GM12878 (cell line): Measurements from ENCODE around the gene DIP2A. TPM values are rescaled to one million over a fixed set of nuclear protein-coding genes. Genes with fewer than 3 reads are reported as not detected.

Experiments used
- ATAC-seq: fragments of 200-7000 bp; cut with Tn5 transposase; 3 replicates; pipeline ENCODE4 v1.9.1; 2020; ENCODE audit warnings: mild to moderate bottlenecking, moderate library complexity
- BruUV-seq: library from RNA; stranded (reverse); fragments of 400-500 nt; replicated peaks from 2 replicates; lab custom pipeline; 2021; lab: Mats Ljungman, UMichigan
- CTCF ChIA-PET: fragments of 300-600 bp; sonication (Branson Sonifier 250); formaldehyde crosslinking; extraction: SDS; loops from one replicate; lab custom pipeline; 2021; ENCODE audit warnings: inconsistent platforms; lab: Yijun Ruan, JAX
- POLR2A ChIA-PET: fragments of 350-600 bp; formaldehyde crosslinking; extraction: SDS; loops from one replicate; lab custom pipeline; 2021; ENCODE audit warnings: inconsistent platforms; lab: Charles Lee
- RAD21 ChIA-PET: fragments of 300-600 bp; sonication (Branson Sonifier 250); formaldehyde crosslinking; loops from one replicate; lab custom pipeline; 2023; ENCODE audit warnings: antibody characterized with exemption; ENCODE audit not compliant: unreplicated experiment; lab: Charles Lee
- SMC1A ChIA-PET: fragments of 300-600 bp; sonication (Branson Sonifier 250); formaldehyde crosslinking; loops from one replicate; lab custom pipeline; 2023; ENCODE audit not compliant: unreplicated experiment, uncharacterized antibody; lab: Charles Lee
- DNase-seq: peaks from one replicate; pipeline ENCODE4 v3.0.0-alpha.2; 2011; ENCODE audit warnings: low read depth, low spot score
- FAIRE-seq: peaks from 3 replicates; lab custom pipeline; 2011; peaks lifted over from hg19 to GRCh38; lab: Jason Lieb, UNC
- H2AFZ ChIP-seq: 2 replicates; pipeline ENCODE4 v1.6.0; 2011; ENCODE audit warnings: low read depth, low read length, control low read depth; ENCODE audit not compliant: control insufficient read depth
- H3K27ac ChIP-seq: 2 replicates; pipeline ENCODE4 v1.5.1; 2011; ENCODE audit warnings: control low read depth; ENCODE audit not compliant: control insufficient read depth, insufficient read depth
- H3K27me3 ChIP-seq, 2 experiments: replicated peaks in 1 of 2; 2 replicates each; pipeline versions ENCODE4 v1.6.0 to v1.6.1; 2011; ENCODE audit warnings: low read length in 1 of 2; ENCODE audit not compliant: control insufficient read depth in 2 of 2, insufficient read depth in 2 of 2
- H3K36me3 ChIP-seq, 2 experiments: 2 replicates each; pipeline ENCODE4 v1.5.1; 2011; ENCODE audit warnings: low read length in 1 of 2; ENCODE audit not compliant: control insufficient read depth in 2 of 2, insufficient read depth in 2 of 2
- H3K4me1 ChIP-seq: 2 replicates; pipeline ENCODE4 v1.6.1; 2011; ENCODE audit warnings: mild to moderate bottlenecking, low read length, moderate library complexity, mixed read lengths; ENCODE audit not compliant: control insufficient read depth, insufficient read depth
- H3K4me2 ChIP-seq: 2 replicates; pipeline ENCODE4 v1.6.0; 2011; ENCODE audit warnings: control low read depth; ENCODE audit not compliant: control insufficient read depth, insufficient read depth
- H3K4me3 ChIP-seq: fragments of 200-600 bp; sonication (generic); 2 replicates; pipeline ENCODE4 v1.5.1; 2016
- H3K79me2 ChIP-seq: 2 replicates; pipeline ENCODE4 v1.6.0; 2011; ENCODE audit warnings: low read length; ENCODE audit not compliant: control insufficient read depth, insufficient read depth
- H3K9ac ChIP-seq: 2 replicates; pipeline ENCODE4 v1.8.0; 2011; ENCODE audit warnings: low read length, control low read depth, mixed read lengths; ENCODE audit not compliant: control insufficient read depth, insufficient read depth
- H3K9me3 ChIP-seq: replicated peaks from 3 replicates; pipeline ENCODE4 v1.5.1; 2011; ENCODE audit warnings: mild to moderate bottlenecking, low read length; ENCODE audit not compliant: control insufficient read depth, insufficient read depth
- H4K20me1 ChIP-seq: 2 replicates; pipeline ENCODE4 v1.6.0; 2011; ENCODE audit not compliant: control insufficient read depth, insufficient read depth
- ASH2L ChIP-seq: fragments of 300-600, 200-600 bp; sonication (generic); IDR thresholded peaks from 2 replicates; pipeline ENCODE4 v1.6.1; 2017; ENCODE audit warnings: low read depth, mild to moderate bottlenecking, borderline replicate concordance
- BCL3 ChIP-seq: IDR thresholded peaks from 2 replicates; pipeline ENCODE4 v1.6.1; 2011; ENCODE audit warnings: borderline replicate concordance, low read depth, mild to moderate bottlenecking, moderate library complexity, low read length; ENCODE audit not compliant: insufficient read depth, poor library complexity, severe bottlenecking
- CEBPB ChIP-seq, 2 experiments: fragments of 150-350 bp in 1 of 2; IDR thresholded peaks; 2 replicates each; pipeline ENCODE4 v1.6.1; 2012 to 2014; ENCODE audit warnings: low read depth in 2 of 2, low read length in 2 of 2, borderline replicate concordance in 1 of 2, inconsistent platforms in 1 of 2
- CUX1 ChIP-seq: IDR thresholded peaks from 2 replicates; pipeline ENCODE4 v1.6.1; 2012; ENCODE audit warnings: improper control_type of control experiment, low read depth, low read length; ENCODE audit not compliant: insufficient replicate concordance
- HCFC1 ChIP-seq: fragments of 150-350 bp; IDR thresholded peaks from 2 replicates; pipeline ENCODE4 v1.6.1; 2014; ENCODE audit warnings: low read length
- LARP7 ChIP-seq: fragments of 450-650 bp; IDR thresholded peaks from 2 replicates; pipeline ENCODE4 v1.6.1; 2017; ENCODE audit warnings: mild to moderate bottlenecking
- MTA2 ChIP-seq: fragments of 450-650 bp; IDR thresholded peaks from 2 replicates; pipeline ENCODE4 v1.6.1; 2016; ENCODE audit warnings: low read depth, mild to moderate bottlenecking, moderate library complexity
- NFXL1 ChIP-seq: fragments of 450-650 bp; IDR thresholded peaks from 2 replicates; pipeline ENCODE4 v1.6.1; 2017; ENCODE audit warnings: antibody characterized with exemption, mild to moderate bottlenecking, borderline replicate concordance
- NR2C2 ChIP-seq: IDR thresholded peaks from 2 replicates; pipeline ENCODE4 v1.6.1; 2011; ENCODE audit warnings: borderline replicate concordance, low read depth; ENCODE audit not compliant: control insufficient read depth, insufficient read length
- NRF1 ChIP-seq: conservative IDR thresholded peaks from 2 replicates; pipeline ENCODE4 v1.6.1; 2011; ENCODE audit warnings: mild to moderate bottlenecking, low read depth, low read length, improper control_type of control experiment
- PML ChIP-seq: IDR thresholded peaks from 2 replicates; pipeline ENCODE4 v1.6.1; 2012; ENCODE audit warnings: low read length, inconsistent platforms
- RUNX3 ChIP-seq: IDR thresholded peaks from 2 replicates; pipeline ENCODE4 v1.6.1; 2012; ENCODE audit warnings: low read length, inconsistent platforms
- TARDBP ChIP-seq: IDR thresholded peaks from 2 replicates; pipeline ENCODE4 v1.6.1; 2016; ENCODE audit warnings: borderline replicate concordance
- TBL1XR1 ChIP-seq: IDR thresholded peaks from 2 replicates; pipeline ENCODE4 v1.6.1; 2012; ENCODE audit warnings: low read depth, low read length, improper control_type of control experiment
- WGBS: methylation state at CpG from one replicate; pipeline ENCODE4 v1.1.6; 2016; ENCODE audit warnings: low lambda C conversion rate; ENCODE audit not compliant: insufficient replicate concordance, insufficient coverage; ENCODE audit errors: missing lambda C conversion rate; 5-methylcytosine and 5-hydroxymethylcytosine counted together
- in situ Hi-C: fragments of 300-500 bp; cut with MboI; formaldehyde crosslinking; loops from 9 replicates; pipeline ENCODE4 v1.14.3; 2018; ENCODE audit warnings: mixed read lengths
- intact Hi-C: fragments of 100-400 bp; cut with micrococcal nuclease; formaldehyde crosslinking; loops from one replicate; pipeline ENCODE4 v1.14.2; 2022; ENCODE audit not compliant: unreplicated experiment
- polyA plus RNA-seq, 11 experiments: library from polyadenylated mRNA; depleted of rRNA in 4 of 11; unstranded in 6 of 11; stranded (reverse) in 5 of 11; fragments of >200 nt; fragmentation: Nextera tagmentation in 4 of 11; fragmentation: Illumina TruSeq in 1 of 11; extraction: Ambion mirVana in 4 of 11; extraction: Trizol in 1 of 11; gene quantifications; 1 replicate in 1 of 11; 2 replicates in 10 of 11; pipeline versions ENCODE4 v1.2.1 to v1.2.3, GENCODE V29; 2011 to 2016; ENCODE audit warnings: inconsistent platforms in 2 of 11, missing spikeins in 2 of 11, low read depth in 1 of 11
- total RNA-seq, 4 experiments: library from RNA; depleted of rRNA in 3 of 4; stranded (reverse); fragments of >200 nt in 3 of 4; fragmentation: Illumina TruSeq in 1 of 4; extraction: Trizol in 1 of 4; gene quantifications; 2 replicates each; pipeline versions ENCODE4 v1.2.1 to v1.2.3, GENCODE V29; 2013 to 2021
- TF ChIP-seq, protein P1 (sequence below): fragments of 450-650 bp; conservative IDR thresholded peaks from 2 replicates; pipeline ENCODE4 v1.6.1; 2017; ENCODE audit warnings: mild to moderate bottlenecking, moderate library complexity
- TF ChIP-seq, protein P2 (sequence below): IDR thresholded peaks from 2 replicates; pipeline ENCODE4 v1.6.1; 2011; ENCODE audit warnings: low read depth, low read length, improper control_type of control experiment, borderline replicate concordance

The DIP2A gene
- total and polyA plus RNA-seq, 10 of the 15 experiments (the other 5 are each of a cell fraction or from before 2014, with no cell fraction given), result 1.7 to 25.5 (median 12.2) TPM

DNA sequence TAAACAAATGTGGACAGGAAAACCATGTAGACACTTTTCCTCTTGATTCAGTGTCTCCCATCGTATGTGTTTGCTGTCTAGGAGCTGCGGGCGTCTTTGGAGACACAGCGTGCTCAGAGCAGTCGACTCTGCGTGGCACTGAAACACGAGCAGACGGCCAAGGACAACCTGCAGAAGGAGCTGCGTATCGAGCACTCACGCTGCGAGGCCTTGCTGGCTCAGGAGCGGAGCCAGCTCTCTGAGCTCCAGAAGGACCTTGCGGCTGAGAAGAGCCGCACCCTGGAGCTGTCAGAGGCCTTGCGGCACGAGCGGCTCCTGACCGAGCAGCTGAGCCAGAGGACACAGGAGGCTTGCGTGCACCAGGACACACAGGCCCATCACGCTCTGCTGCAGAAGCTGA, 27.2 kb upstream of the DIP2A start:
- H3K36me3 ChIP-seq, result peaks cover 0 to 29% of the 10 kb centered on the region in 2 experiments; a peak in 3 of 4 replicates
- no peak overlapping the region for H3K9ac ChIP-seq
- no peak overlapping the region for H3K4me2 ChIP-seq
- no peak overlapping the region for H2AFZ ChIP-seq
- DNase-seq (no peak), FAIRE-seq (no peak), ATAC-seq (no peak)
- H3K9me3 ChIP-seq, result no peaks in the 10 kb centered on the region
- in situ Hi-C loops (no loop called here), intact Hi-C loops (no loop called here)
- H3K4me1 ChIP-seq, result no peaks in the 10 kb centered on the region
- H3K4me3 ChIP-seq, result no peak overlapping the region
- H3K27me3 ChIP-seq, result no peaks in the 10 kb centered on the region
- ChIA-PET RAD21 (no interaction called here), CTCF (no interaction called here), SMC1A (no interaction called here), POLR2A (no interaction called here)
- H4K20me1 ChIP-seq, result no peaks in the 10 kb centered on the region
- 97% methylated on average over 21 of the region's 21 CpGs for WGBS
- no peaks in the 10 kb centered on the region for H3K79me2 ChIP-seq
- no peak overlapping the region for H3K27ac ChIP-seq
- BruUV-seq, result no TSS peak
- no peak for TF ChIP-seq NR2C2
- no peak for TF ChIP-seq TARDBP
- TF ChIP-seq LARP7, result no peak
- TF ChIP-seq MTA2, result no peak
- no peak for TF ChIP-seq PML
- TF ChIP-seq NFXL1, result no peak
- TF ChIP-seq, protein P1, sequence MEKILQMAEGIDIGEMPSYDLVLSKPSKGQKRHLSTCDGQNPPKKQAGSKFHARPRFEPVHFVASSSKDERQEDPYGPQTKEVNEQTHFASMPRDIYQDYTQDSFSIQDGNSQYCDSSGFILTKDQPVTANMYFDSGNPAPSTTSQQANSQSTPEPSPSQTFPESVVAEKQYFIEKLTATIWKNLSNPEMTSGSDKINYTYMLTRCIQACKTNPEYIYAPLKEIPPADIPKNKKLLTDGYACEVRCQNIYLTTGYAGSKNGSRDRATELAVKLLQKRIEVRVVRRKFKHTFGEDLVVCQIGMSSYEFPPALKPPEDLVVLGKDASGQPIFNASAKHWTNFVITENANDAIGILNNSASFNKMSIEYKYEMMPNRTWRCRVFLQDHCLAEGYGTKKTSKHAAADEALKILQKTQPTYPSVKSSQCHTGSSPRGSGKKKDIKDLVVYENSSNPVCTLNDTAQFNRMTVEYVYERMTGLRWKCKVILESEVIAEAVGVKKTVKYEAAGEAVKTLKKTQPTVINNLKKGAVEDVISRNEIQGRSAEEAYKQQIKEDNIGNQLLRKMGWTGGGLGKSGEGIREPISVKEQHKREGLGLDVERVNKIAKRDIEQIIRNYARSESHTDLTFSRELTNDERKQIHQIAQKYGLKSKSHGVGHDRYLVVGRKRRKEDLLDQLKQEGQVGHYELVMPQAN, result no peak
- TF ChIP-seq CUX1, result no peak
- no peak for TF ChIP-seq CEBPB (IDR thresholded peaks at IDR 0.05; ENCODE audit: borderline replicate concordance in 1 of 2, low read depth in 2 of 2, low read length in 2 of 2)
- no peak for TF ChIP-seq RUNX3
- TF ChIP-seq, protein P2, sequence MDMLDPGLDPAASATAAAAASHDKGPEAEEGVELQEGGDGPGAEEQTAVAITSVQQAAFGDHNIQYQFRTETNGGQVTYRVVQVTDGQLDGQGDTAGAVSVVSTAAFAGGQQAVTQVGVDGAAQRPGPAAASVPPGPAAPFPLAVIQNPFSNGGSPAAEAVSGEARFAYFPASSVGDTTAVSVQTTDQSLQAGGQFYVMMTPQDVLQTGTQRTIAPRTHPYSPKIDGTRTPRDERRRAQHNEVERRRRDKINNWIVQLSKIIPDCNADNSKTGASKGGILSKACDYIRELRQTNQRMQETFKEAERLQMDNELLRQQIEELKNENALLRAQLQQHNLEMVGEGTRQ, result no peak
- TF ChIP-seq HCFC1, result no peak
- no peak for TF ChIP-seq NRF1
- TF ChIP-seq TBL1XR1, result no peak
- no peak for TF ChIP-seq ASH2L
- TF ChIP-seq BCL3, result no peak
